ENCODE results near the gene SLC7A4.

DNA sequence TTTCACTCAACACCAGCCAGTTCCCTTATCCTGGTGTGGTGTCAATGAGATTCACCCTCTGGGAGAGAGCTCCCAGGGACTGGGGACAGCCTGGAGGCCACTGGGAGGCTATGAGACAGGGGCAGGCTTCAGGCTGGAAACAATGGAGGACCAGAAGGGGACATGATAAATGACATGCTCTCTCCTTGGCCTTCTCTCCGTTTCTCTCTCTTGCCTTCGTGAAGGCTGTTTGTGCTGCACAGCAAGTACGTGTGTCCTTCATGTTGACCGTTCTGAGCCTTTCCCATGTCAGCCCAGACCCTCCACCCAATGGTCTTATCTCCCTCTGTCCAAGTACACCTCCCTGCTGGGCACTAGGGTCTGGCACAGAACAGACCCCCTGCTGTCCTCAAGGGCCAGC is 51.8 kb downstream of the SLC7A4 start:
- TF ChIP-seq EP300 (IDR thresholded peaks at IDR 0.05) = no peak
- TF ChIP-seq, protein P1, sequence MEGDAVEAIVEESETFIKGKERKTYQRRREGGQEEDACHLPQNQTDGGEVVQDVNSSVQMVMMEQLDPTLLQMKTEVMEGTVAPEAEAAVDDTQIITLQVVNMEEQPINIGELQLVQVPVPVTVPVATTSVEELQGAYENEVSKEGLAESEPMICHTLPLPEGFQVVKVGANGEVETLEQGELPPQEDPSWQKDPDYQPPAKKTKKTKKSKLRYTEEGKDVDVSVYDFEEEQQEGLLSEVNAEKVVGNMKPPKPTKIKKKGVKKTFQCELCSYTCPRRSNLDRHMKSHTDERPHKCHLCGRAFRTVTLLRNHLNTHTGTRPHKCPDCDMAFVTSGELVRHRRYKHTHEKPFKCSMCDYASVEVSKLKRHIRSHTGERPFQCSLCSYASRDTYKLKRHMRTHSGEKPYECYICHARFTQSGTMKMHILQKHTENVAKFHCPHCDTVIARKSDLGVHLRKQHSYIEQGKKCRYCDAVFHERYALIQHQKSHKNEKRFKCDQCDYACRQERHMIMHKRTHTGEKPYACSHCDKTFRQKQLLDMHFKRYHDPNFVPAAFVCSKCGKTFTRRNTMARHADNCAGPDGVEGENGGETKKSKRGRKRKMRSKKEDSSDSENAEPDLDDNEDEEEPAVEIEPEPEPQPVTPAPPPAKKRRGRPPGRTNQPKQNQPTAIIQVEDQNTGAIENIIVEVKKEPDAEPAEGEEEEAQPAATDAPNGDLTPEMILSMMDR (IDR thresholded peaks at IDR 0.05) = no peak

Data from upper lobe of left lung (tissue), 4 donors.